ENCODE data around the gene TPCN1.

The TPCN1 gene

GRCh38 chr12:113242026-113242418 is 20.8 kb downstream of the TPCN1 start:
- DNase-seq, result no peak

GRCh38 chr12:113242560-113242959 is 21.3 kb downstream of the TPCN1 start:
- no peak for DNase-seq

- no peak for DNase-seq
Observed at GRCh38 chr12:113244047-113244460, 22.8 kb downstream of the TPCN1 start.

GRCh38 chr12:113244478-113244958 is 23.3 kb downstream of the TPCN1 start:
- peak in 1 of 5 experiments; percentile 41 for DNase-seq

- peak in 1 of 5 experiments; percentile 27 for DNase-seq
Observed at GRCh38 chr12:113245695-113246477, 24.6 kb downstream of the TPCN1 start.

GRCh38 chr12:113246478-113247122 is 25.3 kb downstream of the TPCN1 start:
- no peak for DNase-seq

GRCh38 chr12:113247123-113248050 is 26.1 kb downstream of the TPCN1 start:
- DNase-seq, result no peak

GRCh38 chr12:113248051-113248825 is 27.0 kb downstream of the TPCN1 start:
- DNase-seq, result no peak

- no peak for DNase-seq
Observed at GRCh38 chr12:113248842-113249435, 27.7 kb downstream of the TPCN1 start.

- DNase-seq, result no peak
Observed at GRCh38 chr12:113249546-113249945, 28.3 kb downstream of the TPCN1 start.

GRCh38 chr12:113250045-113250444 is 28.8 kb downstream of the TPCN1 start:
- DNase-seq, result no peak

GRCh38 chr12:113251404-113252070 is 30.3 kb downstream of the TPCN1 start:
- no peak for DNase-seq

- no peak for DNase-seq
Observed at GRCh38 chr12:113252494-113252893, 31.2 kb downstream of the TPCN1 start.

GRCh38 chr12:113253532-113254285 is 32.4 kb downstream of the TPCN1 start:
- DNase-seq, result no peak

- no peak for DNase-seq
Observed at GRCh38 chr12:113254298-113254697, 33.0 kb downstream of the TPCN1 start.

- peak in 1 of 5 experiments; percentile 39 for DNase-seq
Observed at GRCh38 chr12:113257564-113257963, 36.3 kb downstream of the TPCN1 start.

GRCh38 chr12:113260127-113260526 is 38.9 kb downstream of the TPCN1 start:
- DNase-seq, result no peak

GRCh38 chr12:113260636-113261300 is 39.5 kb downstream of the TPCN1 start:
- no peak for DNase-seq

GRCh38 chr12:113261847-113262470 is 40.7 kb downstream of the TPCN1 start:
- DNase-seq, result peak in 1 of 5 experiments; percentile 81
